Measurements from ENCODE around the gene EIF4B. TPM values are rescaled to one million over a fixed set of nuclear protein-coding genes. Genes with fewer than 3 reads are reported as not detected.

Gene EIF4B
- total and polyA plus RNA-seq, 5 donors = 65.5 to 552 (median 392) TPM

DNA sequence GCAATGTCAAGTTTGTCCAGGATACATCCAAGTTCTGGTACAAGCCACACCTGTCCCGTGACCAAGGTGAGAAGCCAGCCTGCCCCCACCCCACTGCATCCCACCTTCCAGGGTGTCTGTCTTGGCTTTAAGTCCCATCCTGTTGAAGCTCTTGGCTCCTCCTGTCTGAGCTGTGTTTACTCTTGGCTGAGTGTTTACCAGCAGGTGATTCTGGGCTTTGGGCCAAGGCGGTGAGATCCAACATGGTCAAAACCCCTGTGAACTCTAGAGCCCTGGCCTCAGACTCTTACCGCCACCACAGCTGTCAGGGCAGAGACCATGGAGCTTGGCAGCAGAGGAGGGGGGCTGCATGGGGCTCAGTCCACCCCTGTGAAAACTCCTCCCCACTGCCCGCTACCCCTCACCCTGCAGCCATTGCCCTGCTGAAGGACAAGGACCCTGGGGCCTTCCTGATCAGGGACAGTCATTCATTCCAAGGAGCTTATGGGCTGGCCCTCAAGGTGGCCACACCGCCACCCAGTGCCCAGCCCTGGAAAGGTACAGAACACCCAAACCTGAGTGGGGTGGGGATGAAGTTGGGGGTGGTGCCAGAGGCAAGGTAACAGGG is 55.3 kb downstream of the EIF4B start:
- Histone ChIP-seq H3K4me1 (ENCODE audit: control insufficient read depth, insufficient read depth, low read length) (peaks cover 6% of the 10 kb centered on the region), H3K4me3 (ENCODE audit: low read length) (no peak overlapping the region), H3K27me3 (ENCODE audit: control insufficient read depth, insufficient read depth) (no peaks in the 10 kb centered on the region), H3K27ac (ENCODE audit: low read length) (no peak overlapping the region), H3K9me3 (ENCODE audit: control insufficient read depth, low read length) (no peaks in the 10 kb centered on the region)
- intact Hi-C loops (cut with DNase I) = loop anchor here in 2 of 4 donors (10.0 kb wide), 1 partner anchor 133 kb away; no protein-coding TSS in a partner anchor
- WGBS = 84% methylated on average over 5 of the region's 5 CpGs
- no peak for ATAC-seq
- DNase-seq = peak in 2 of 3 donors; percentile 41 to 73

DNA sequence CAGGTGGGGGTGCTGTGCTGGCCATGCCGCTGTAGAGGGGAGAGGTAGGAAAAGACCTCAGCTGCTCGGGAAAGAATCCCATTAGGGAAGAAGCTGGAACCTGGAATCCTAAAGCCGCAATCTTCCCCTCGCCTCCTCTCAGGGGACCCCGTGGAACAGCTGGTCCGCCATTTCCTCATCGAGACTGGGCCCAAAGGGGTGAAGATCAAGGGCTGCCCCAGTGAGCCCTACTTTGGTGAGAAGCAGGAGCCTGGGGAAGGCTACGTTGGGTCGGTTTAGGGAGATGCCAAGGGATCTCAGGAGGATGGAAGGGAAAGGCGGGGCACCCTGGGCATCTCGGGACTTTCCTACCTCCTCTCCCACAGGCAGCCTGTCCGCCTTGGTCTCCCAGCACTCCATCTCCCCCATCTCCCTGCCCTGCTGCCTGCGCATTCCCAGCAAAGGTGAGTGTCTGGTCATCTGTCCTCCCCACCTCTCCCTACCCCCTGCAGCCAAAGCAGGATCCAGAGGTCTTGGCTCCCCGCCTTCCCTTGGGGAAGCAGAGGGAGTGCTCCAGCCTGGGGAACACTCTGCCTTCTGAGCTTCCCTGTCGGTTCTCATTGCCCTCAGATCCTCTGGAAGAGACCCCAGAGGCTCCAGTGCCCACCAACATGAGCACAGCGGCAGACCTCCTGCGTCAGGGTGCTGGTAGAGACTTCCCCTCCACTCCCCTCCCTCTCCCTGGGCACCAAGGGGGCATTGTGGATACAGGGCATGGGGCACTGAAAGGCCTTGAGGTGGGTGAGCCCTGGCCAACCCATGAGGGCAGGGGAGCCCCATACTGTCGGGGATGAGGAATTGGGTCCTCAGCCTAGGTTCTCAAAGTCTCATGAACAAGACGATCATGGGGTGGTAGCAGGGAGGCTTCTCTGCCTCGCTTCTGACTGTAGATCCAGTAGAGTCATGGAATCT is 56.0 kb downstream of the EIF4B start:
- peaks cover 6% of the 10 kb centered on the region for H3K4me1 ChIP-seq (ENCODE audit: control insufficient read depth, insufficient read depth, low read length)
- intact Hi-C loops (cut with DNase I) = loop anchor here in 2 of 4 donors (10.0 kb wide), 1 partner anchor 133 kb away; no protein-coding TSS in a partner anchor
- H3K27ac ChIP-seq (ENCODE audit: low read length) = peak overlapping the region; percentile 22
- H3K4me3 ChIP-seq (ENCODE audit: low read length) = no peak overlapping the region
- peak; percentile 23 to 65 (median 59) for DNase-seq
- 70% methylated on average over 20 of the region's 20 CpGs for WGBS
- no peaks in the 10 kb centered on the region for H3K9me3 ChIP-seq (ENCODE audit: control insufficient read depth, low read length)
- no peak for ATAC-seq
- H3K27me3 ChIP-seq (ENCODE audit: control insufficient read depth, insufficient read depth) = no peaks in the 10 kb centered on the region

DNA sequence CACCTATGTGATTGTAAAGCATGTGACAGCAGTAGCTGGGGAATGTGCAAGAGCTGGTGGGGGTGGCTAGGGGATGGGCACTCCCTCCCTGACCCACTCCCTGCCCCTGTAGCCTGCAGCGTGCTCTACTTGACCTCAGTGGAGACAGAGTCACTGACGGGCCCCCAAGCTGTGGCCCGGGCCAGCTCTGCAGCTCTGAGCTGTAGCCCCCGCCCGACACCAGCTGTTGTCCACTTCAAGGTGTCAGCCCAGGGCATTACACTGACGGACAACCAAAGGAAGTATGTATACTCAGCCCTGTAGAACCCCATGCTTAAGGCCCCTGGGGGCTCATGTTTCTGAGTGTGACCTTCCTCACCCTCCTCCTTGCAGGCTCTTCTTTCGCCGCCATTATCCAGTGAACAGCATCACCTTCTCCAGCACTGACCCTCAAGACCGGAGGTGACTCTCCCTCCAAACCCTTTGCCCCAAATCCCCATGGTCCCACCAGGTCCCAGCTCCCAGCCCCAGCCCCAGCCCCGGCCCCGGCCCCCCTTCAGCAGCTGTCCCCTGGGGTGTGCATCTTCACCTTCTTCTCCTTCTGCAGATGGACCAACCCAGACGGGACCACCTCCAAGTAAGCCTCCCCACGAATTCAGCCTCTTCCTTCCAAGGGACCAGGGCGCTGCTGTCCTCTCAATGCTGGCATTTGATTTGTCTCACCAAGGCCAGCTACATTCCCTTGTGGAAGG is 56.9 kb downstream of the EIF4B start:
- WGBS = 63% methylated on average over 14 of the region's 14 CpGs
- ATAC-seq (no peak), DNase-seq (peak in 2 of 3 donors; percentile 51 to 64)
- intact Hi-C loops (cut with DNase I) = loop anchor here in 2 of 4 donors (10.0 kb wide), 1 partner anchor 132 kb away; no protein-coding TSS in a partner anchor
- Histone ChIP-seq H3K4me1 (ENCODE audit: control insufficient read depth, insufficient read depth, low read length) (peaks cover 6% of the 10 kb centered on the region), H3K27me3 (ENCODE audit: control insufficient read depth, insufficient read depth) (no peaks in the 10 kb centered on the region), H3K9me3 (ENCODE audit: control insufficient read depth, low read length) (no peaks in the 10 kb centered on the region), H3K27ac (ENCODE audit: low read length) (no peak overlapping the region), H3K4me3 (ENCODE audit: low read length) (no peak overlapping the region)

GRCh38 chr12:53063708-53064612 is 57.7 kb downstream of the EIF4B start:
- DNase-seq = peak; percentile 74 to 86 (median 82)
- 47% methylated on average over 13 of the region's 13 CpGs for WGBS

GRCh38 chr12:53064613-53065436 is 58.6 kb downstream of the EIF4B start:
- intact Hi-C loops (cut with DNase I) = loop anchor here (2.0 to 10.0 kb wide), 4 partner anchors 34 to 132 kb away; no protein-coding TSS in a partner anchor
- no peak overlapping the region for H3K4me3 ChIP-seq (ENCODE audit: low read length)
- peak overlapping the region; percentile 68 for H3K27ac ChIP-seq (ENCODE audit: low read length)
- peak; percentile 35 to 74 (median 69) for DNase-seq
- ATAC-seq = peak; percentile 0 to 1
- no peaks in the 10 kb centered on the region for H3K9me3 ChIP-seq (ENCODE audit: control insufficient read depth, low read length)
- no peaks in the 10 kb centered on the region for H3K27me3 ChIP-seq (ENCODE audit: control insufficient read depth, insufficient read depth)
- WGBS = 56% methylated on average over 11 of the region's 11 CpGs
- peaks cover 10% of the 10 kb centered on the region for H3K4me1 ChIP-seq (ENCODE audit: control insufficient read depth, insufficient read depth, low read length)

More at GRCh38 chr12:53063708-53064612, 57.7 kb downstream of the EIF4B start:
- ATAC-seq = peak; percentile 38 to 41
- peak overlapping the region; percentile 68 for H3K27ac ChIP-seq (ENCODE audit: low read length)
- H3K9me3 ChIP-seq (ENCODE audit: control insufficient read depth, low read length) = no peaks in the 10 kb centered on the region
- peaks cover 6% of the 10 kb centered on the region for H3K4me1 ChIP-seq (ENCODE audit: control insufficient read depth, insufficient read depth, low read length)
- no peak overlapping the region for H3K4me3 ChIP-seq (ENCODE audit: low read length)
- intact Hi-C loops (cut with DNase I) = loop anchor here in 3 of 4 donors (2.0 to 10.0 kb wide), 2 partner anchors 35 to 131 kb away; no protein-coding TSS in a partner anchor
- H3K27me3 ChIP-seq (ENCODE audit: control insufficient read depth, insufficient read depth) = no peaks in the 10 kb centered on the region

DNA sequence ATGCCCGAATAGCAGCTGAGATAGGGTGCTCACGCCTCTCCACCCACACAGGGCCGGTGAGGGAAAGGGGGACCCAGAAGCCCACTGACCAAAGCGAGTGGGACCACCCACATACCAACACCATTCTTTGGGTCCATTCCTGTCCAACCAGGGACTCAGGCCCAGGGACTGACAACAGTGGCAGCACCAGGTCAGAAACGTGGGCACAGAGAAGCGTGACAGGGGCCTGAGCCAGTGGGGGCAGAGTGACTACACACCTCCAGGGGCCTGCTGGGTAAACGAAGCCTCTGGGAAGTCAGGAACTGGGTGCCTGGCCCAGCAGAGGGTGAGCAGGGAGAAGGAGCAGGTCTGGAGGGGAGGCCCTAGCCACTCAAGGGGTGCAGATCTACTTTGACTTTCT is 59.2 kb downstream of the EIF4B start:
- H3K4me1 ChIP-seq (ENCODE audit: control insufficient read depth, insufficient read depth, low read length) = peaks cover 10% of the 10 kb centered on the region
- 62% methylated on average over 7 of the region's 7 CpGs for WGBS
- ATAC-seq (peak; percentile 0 to 1), DNase-seq (peak; percentile 36 to 67 (median 61))
- no peaks in the 10 kb centered on the region for H3K27me3 ChIP-seq (ENCODE audit: control insufficient read depth, insufficient read depth)
- H3K27ac ChIP-seq (ENCODE audit: low read length) = peak overlapping the region; percentile 17
- H3K4me3 ChIP-seq (ENCODE audit: low read length) = no peak overlapping the region
- intact Hi-C loops (cut with DNase I) = loop anchor here (2.0 to 10.0 kb wide), 4 partner anchors 33 to 132 kb away; no protein-coding TSS in a partner anchor
- no peaks in the 10 kb centered on the region for H3K9me3 ChIP-seq (ENCODE audit: control insufficient read depth, low read length)

DNA sequence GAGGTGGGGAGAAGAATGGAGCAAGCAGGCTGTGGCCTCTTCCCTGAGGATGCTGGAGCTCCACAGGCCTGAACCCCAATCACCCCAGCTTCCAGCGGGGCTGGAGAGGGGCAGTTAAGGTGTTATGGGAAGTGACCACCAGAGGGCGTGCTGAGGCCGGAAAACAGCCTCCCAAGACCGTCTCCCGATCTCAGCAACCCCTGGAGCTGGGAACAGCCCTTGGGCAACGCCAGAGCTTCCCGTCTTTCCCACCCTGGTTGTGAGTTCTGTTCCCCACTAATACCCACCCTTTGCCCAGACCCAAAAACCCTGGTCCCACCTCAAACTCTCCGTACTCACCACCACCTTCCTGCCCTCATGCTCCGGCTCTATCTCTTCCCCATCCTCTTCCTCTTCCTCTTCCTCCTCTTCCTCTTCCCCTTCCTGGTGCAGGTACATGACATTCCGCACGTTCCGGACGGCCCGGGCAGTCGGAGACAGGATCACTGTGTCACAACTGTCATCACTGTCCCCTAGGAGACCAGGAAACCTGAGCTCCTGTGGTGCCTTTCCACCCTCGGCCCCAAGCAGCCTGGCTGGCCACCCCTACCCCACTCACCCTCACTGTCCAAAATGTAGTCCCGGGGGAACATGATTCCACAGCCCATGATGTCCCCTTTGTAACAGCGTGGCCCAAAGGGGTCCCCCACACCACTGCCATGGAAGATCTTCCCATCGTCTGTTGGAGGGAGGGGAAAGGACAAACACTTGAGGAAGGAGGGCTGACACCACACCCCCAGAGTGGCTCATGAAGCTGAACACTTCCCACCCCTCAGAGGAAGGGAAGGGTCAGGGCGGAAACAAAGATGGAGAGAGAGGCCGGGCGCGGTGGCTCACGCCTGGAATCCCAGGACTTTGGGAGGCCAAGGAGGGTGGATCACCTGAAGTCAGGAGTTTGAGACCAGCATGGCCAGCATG is 60.0 kb downstream of the EIF4B start:
- H3K9me3 ChIP-seq (ENCODE audit: control insufficient read depth, low read length) = no peaks in the 10 kb centered on the region
- no peak overlapping the region for H3K4me3 ChIP-seq (ENCODE audit: low read length)
- ATAC-seq = peak; percentile 44 to 56
- peaks cover 17% of the 10 kb centered on the region for H3K4me1 ChIP-seq (ENCODE audit: control insufficient read depth, insufficient read depth, low read length)
- WGBS = 29% methylated on average over 24 of the region's 24 CpGs
- no peaks in the 10 kb centered on the region for H3K27me3 ChIP-seq (ENCODE audit: control insufficient read depth, insufficient read depth)
- intact Hi-C loops (cut with DNase I) = loop anchor here (2.0 to 10.0 kb wide), 4 partner anchors 33 to 131 kb away; no protein-coding TSS in a partner anchor
- H3K27ac ChIP-seq (ENCODE audit: low read length) = peak overlapping the region; percentile 76
- DNase-seq = peak; percentile 87 to 91 (median 91)

DNA sequence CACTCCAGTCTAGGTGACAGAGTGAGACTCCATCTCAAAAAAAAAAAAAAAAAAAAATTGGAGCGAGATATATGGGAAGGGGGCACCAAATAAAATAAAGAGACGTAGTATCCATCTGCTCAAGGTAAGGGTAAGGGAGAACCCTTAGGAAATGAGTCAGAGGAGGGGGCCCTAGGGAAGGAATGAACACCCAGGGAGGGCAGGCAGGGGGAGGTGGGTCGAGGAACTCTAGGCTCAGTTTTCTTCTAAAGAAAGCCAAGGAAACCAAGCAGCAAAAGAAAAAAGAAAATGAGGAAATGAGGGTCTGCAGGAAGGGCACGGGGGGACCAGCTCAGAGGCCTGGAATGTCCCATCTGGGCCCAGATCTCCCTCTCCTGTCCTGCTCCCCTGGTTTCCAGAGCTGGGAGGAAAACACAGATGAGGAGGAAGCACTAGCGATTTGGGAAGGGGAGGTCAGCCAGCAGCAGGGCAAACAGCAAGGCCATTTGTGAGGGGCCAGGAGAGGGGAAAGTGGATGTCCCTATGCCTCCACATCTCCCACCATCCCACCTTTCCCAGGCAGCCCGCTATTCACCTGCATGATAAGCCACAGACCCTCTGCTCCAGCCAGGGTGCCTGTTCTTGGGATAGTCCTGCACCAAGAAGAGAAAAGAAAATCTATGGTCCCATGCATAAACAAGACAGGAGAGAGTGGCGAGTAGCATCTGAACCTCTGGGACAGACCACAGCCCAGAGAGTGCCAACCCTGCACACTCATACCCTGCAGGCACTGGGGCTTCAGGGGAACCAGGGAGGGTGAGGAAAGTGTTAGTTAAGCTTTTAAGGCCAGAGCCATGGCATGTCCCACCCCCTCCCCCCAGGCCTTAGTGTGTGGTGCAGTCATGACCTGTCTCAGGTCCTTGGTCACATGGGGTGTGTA is 61.1 kb downstream of the EIF4B start:
- WGBS = 63% methylated on average over 7 of the region's 7 CpGs
- intact Hi-C loops (cut with DNase I) = loop anchor here (2.0 to 10.0 kb wide), 4 partner anchors 31 to 130 kb away; no protein-coding TSS in a partner anchor
- peak overlapping the region; percentile 5 for H3K27ac ChIP-seq (ENCODE audit: low read length)
- no peaks in the 10 kb centered on the region for H3K27me3 ChIP-seq (ENCODE audit: control insufficient read depth, insufficient read depth)
- DNase-seq = peak in 2 of 3 donors; percentile 42 to 55
- no peak overlapping the region for H3K4me3 ChIP-seq (ENCODE audit: low read length)
- H3K9me3 ChIP-seq (ENCODE audit: control insufficient read depth, low read length) = no peaks in the 10 kb centered on the region
- peaks cover 22% of the 10 kb centered on the region for H3K4me1 ChIP-seq (ENCODE audit: control insufficient read depth, insufficient read depth, low read length)
- no peak for ATAC-seq
